Stimulated activated CD4-positive, alpha-beta T cell treated with anti-CD3 and anti-CD28 coated beads, TNF-alpha, amount 100 ng/mL, for 4 hours (primary cell): ENCODE results near the gene POGZ.

Source experiments
- DNase-seq, 3 experiments: peaks; one replicate each; pipeline ENCODE4 v3.0.0-alpha.2; 2020; ENCODE audit warnings: low read depth in 3 of 3

Gene POGZ

DNA sequence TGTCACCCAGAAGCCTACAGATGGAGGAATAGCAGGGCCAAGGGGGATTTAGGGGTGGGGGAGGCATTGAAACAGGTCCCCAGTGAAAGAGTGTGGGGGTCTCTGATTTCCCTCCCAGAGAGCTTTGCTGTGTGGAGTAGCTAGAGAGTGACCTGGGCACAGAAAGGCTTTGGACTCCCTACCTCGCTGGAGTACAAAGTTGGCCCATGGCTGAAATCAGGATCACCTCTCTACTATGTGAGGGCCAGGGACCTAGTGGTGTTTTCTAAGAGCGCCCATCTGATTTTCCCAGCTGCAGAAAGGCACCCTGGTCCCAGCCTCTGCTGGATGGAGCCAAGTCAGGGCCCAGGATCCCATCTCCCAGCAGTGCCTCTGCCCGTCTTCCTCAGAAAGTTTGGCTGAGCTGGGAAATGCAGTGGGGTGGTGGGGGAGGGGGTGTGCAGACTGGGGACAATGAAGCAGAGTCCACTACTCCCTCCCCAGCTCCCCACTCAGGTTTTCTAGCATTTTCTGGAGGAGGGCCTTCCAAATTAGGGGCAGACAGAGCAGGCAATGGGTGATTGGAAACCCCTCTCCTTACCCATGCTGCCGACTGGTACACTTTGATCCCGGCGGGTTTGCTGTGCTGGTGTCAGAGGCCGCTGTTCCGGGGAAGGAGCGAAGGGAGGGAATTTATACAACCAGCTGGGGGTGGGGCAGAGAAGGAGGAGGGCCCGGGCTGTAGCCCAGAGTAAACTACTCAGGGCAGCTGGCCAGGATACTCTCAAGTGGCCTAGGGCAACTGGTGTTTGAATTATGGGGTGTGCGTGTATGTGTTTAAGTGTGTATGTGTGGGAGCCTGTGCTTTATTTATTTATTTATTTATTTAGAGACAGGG lies 87.0 kb downstream of the POGZ start, which contains the start of gene SELENBP1:
SELENBP1 (minus strand) TSS at position 648 of the 877 bp plus-strand sequence; CDS start at position 584, 64 bp downstream.
- no peak for DNase-seq

- DNase-seq, result no peak
Measured at GRCh38 chr1:151371370-151372057, 87.8 kb downstream of the POGZ start.

DNA sequence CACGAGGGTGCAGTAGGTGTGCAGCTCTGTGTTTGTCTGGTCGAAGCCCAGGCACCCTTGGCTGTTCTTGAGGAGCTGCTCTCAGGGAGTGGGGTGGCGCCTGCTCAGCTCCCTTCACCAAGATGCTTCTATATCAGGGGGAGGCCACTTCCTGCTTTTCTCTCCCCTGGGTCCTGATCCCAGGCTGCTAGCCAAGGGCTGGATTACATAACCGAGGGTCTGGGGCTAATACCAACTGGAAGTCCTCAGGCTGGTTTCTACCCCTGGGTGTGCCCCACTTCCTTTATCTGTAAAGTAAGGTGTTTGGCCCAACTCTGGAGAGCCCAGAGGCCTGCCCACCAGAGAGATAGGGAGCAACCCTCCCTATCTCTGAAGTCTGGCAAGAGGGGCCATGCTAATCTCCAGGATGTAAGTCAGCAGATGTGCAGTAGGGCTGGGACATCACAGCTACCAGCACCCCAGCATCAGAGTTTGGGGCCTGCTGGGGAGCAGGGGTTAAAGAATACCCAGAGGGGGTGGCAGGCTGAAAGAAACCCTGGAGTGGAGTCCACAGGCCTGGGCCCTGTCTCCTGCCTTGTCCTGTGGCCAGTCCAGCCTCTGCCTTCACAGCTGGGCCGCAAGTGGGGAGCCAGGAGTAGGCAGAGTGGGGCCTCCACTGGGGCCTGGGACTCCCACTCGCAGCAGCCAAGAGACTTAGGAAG lies 88.9 kb downstream of the POGZ start:
- DNase-seq, result no peak

- no peak for DNase-seq
Measured at GRCh38 chr1:151369621-151370048, 89.7 kb downstream of the POGZ start.

- no peak for DNase-seq
Measured at GRCh38 chr1:151369302-151369610, 90.0 kb downstream of the POGZ start.

DNA sequence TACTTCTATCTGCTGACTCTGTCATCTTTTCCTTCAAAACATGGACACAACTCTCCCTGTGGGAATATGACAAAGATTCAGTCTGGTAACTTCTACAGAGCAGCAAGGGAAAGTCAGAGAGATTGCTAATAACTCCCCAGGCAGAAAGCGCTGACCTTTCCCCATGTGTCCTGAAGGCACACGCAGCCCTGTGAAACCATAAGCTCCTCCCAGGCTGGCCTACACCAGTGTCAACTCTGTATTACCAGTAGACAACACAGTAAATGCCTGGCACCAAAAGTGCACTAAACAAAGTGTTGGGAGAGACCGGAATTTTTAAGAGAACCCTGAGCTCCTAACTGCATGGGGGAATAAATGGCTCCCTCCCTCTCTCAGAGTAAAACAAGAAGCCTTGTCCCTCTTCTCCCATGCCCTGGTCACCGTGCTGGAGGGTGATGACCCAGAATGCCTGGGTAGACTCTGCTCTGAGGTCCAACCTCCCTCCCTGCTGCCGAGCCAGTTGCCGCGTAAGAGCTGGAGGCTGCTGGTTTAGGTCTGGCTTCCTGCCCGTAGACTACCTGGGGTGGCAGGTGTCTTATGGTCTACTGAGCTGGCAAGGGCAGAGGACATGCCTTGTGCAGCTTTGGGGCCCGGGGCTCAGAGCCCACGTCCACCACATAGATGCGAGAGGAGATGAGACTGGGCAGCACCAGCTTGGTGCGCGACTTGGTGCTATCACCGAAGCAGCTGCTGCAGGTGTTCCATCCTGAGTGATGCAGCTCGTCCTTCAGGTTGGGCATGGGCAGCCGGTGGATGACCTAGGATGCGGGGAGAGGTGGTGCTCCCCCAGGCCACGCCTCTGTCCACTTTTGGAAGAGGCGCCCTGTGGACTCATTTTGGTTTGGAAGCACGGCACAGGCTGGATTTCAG lies 90.6 kb downstream of the POGZ start:
- DNase-seq, result no peak

GRCh38 chr1:151367658-151368392 lies 91.5 kb downstream of the POGZ start:
- no peak for DNase-seq

DNA sequence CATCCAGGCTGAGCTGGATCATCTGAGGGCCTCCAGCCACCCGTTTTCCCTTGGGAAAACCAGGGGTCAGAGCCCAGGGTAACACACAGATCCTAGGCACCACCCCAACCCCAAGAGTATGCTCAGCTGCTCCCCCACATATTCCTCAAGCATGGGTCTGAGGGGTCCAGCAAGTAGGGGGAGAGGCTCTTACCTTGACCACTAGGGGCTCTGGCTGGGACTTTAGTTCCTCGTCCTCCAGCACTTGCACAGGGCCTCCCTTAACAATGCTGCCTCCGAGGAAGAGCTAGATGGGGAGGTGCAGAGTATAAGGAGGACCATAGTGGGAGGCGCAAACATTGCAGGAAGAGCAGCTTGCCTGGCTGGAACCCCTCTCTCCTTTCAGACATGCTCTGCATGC lies 94.3 kb downstream of the POGZ start:
- DNase-seq, result no peak

GRCh38 chr1:151362308-151363155 lies 96.8 kb downstream of the POGZ start:
- DNase-seq, result no peak

- DNase-seq, result no peak
Measured at GRCh38 chr1:151361883-151362282, 97.4 kb downstream of the POGZ start.

DNA sequence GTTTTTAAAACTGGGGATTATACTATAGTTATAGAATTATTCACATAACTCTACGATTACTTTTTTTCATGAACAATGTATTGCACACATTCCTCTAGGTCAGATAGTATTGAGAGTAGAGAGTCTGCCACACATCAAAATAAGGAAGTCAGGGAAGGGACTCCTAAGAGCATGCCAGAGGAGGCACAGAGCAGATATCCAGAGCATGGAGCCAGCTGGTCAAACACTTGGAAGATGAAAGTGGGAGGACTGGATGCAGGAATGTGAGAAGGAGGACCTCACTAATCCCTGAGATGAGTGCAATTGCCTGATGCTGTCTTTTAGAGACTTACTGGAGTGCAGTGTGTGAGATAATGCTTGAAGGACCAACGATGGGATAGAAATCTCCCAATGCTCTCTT lies 102.6 kb downstream of the POGZ start:
- no peak for DNase-seq
